ENCODE data around the gene PEAR1.

PEAR1 gene

GRCh38 chr1:156905651-156906050, 12.1 kb downstream of the PEAR1 start:
- Histone ChIP-seq H3K27me3 (ENCODE audit: control insufficient read depth, insufficient read depth, low read length) (no peaks in the 10 kb centered on the region), H3K9ac (no peak overlapping the region), H3K36me3 (ENCODE audit: control insufficient read depth, insufficient read depth, low read length) (no peaks in the 10 kb centered on the region)

DNA sequence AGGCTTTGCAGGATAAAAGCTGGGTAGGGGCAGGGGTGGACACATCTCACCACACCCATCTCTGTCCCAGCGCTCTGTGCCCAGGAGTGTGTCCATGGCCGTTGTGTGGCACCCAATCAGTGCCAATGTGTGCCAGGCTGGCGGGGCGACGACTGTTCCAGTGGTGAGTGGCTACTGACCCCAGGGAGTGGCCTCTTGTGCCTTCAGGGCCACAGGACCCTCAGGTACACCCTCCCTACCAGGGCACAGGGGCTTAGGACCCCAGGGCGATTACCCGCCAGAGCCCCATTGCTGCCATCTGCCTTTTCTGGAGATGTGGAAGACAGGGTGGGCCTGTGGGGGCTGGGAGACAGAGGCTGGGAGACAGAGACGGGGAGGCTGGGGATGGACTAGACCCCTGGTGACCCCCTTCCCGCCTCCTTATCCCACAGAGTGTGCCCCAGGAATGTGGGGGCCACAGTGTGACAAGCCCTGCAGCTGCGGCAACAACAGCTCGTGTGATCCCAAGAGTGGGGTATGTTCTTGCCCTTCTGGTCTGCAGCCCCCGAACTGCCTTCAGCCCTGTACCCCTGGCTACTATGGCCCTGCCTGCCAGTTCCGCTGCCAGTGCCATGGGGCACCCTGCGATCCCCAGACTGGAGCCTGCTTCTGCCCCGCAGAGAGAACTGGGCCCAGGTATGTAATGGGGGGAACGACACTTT, 12.8 kb downstream of the PEAR1 start:
- Histone ChIP-seq H2AFZ (no peak overlapping the region), H3K36me3 (ENCODE audit: control insufficient read depth, insufficient read depth, low read length) (no peaks in the 10 kb centered on the region), H3K27ac (no peak overlapping the region), H3K9ac (no peak overlapping the region), H3K9me3 (ENCODE audit: control insufficient read depth, low read length) (no peaks in the 10 kb centered on the region), H3K4me2 (ENCODE audit: low read length) (no peak overlapping the region), H3K79me2 (no peaks in the 10 kb centered on the region), H3K4me1 (no peaks in the 10 kb centered on the region), H3K4me3 (ENCODE audit: low read depth, low read length) (no peak overlapping the region), H3K27me3 (ENCODE audit: control insufficient read depth, insufficient read depth, low read length) (no peaks in the 10 kb centered on the region)
- TF ChIP-seq, protein P1, sequence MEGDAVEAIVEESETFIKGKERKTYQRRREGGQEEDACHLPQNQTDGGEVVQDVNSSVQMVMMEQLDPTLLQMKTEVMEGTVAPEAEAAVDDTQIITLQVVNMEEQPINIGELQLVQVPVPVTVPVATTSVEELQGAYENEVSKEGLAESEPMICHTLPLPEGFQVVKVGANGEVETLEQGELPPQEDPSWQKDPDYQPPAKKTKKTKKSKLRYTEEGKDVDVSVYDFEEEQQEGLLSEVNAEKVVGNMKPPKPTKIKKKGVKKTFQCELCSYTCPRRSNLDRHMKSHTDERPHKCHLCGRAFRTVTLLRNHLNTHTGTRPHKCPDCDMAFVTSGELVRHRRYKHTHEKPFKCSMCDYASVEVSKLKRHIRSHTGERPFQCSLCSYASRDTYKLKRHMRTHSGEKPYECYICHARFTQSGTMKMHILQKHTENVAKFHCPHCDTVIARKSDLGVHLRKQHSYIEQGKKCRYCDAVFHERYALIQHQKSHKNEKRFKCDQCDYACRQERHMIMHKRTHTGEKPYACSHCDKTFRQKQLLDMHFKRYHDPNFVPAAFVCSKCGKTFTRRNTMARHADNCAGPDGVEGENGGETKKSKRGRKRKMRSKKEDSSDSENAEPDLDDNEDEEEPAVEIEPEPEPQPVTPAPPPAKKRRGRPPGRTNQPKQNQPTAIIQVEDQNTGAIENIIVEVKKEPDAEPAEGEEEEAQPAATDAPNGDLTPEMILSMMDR (IDR thresholded peaks at IDR 0.05), result no peak

More at GRCh38 chr1:156905651-156906050, 12.1 kb downstream of the PEAR1 start:
- no peak overlapping the region for H3K27ac ChIP-seq
- H3K4me2 ChIP-seq (ENCODE audit: low read length), result no peak overlapping the region
- H3K79me2 ChIP-seq, result no peaks in the 10 kb centered on the region
- no peaks in the 10 kb centered on the region for H3K4me1 ChIP-seq
- H3K9me3 ChIP-seq (ENCODE audit: control insufficient read depth, low read length), result no peaks in the 10 kb centered on the region
- TF ChIP-seq, protein P1 (IDR thresholded peaks at IDR 0.05), result no peak
- no peak overlapping the region for H2AFZ ChIP-seq
- H3K4me3 ChIP-seq (ENCODE audit: low read depth, low read length), result no peak overlapping the region

DNA sequence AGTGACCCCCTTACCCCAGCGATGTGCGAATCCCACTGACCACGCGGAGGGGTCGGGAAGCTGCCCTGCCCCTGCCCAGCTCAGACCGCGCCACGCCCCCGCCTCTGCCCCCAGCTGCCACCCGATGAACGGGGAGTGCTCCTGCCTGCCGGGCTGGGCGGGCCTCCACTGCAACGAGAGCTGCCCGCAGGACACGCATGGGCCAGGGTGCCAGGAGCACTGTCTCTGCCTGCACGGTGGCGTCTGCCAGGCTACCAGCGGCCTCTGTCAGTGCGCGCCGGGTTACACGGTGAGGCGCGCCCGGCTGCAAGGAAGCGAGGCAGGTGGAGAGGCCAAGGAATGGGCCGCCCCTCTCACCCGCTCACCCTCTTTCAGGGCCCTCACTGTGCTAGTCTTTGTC, 15.0 kb downstream of the PEAR1 start:
- Histone ChIP-seq H3K27ac (no peak overlapping the region), H3K4me1 (no peaks in the 10 kb centered on the region), H3K36me3 (ENCODE audit: control insufficient read depth, insufficient read depth, low read length) (no peaks in the 10 kb centered on the region), H3K4me2 (ENCODE audit: low read length) (no peak overlapping the region), H3K9me3 (ENCODE audit: control insufficient read depth, low read length) (no peaks in the 10 kb centered on the region), H3K9ac (no peak overlapping the region), H3K4me3 (ENCODE audit: low read depth, low read length) (no peak overlapping the region), H3K27me3 (ENCODE audit: control insufficient read depth, insufficient read depth, low read length) (no peaks in the 10 kb centered on the region), H3K79me2 (no peaks in the 10 kb centered on the region), H2AFZ (no peak overlapping the region)
- TF ChIP-seq, protein P1 (IDR thresholded peaks at IDR 0.05), result no peak

DNA sequence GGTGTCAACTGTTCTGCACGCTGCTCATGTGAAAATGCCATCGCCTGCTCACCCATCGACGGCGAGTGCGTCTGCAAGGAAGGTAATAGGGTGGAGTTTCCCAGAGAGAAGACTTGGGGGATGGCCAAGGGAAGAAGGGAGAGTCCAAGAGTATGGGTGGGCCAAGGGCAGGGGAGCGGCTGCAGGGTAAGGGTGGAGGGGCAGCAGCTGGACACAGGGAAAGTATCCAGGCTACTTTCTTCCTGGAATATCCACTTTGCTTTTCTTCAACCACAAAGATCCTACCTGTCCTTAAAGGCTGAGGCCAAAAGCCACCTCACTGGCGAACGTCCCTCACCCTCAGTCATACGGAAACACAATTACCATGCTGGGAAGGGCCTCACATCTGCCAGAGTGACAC, 15.4 kb downstream of the PEAR1 start:
- TF ChIP-seq, protein P1 (IDR thresholded peaks at IDR 0.05), result no peak
- Histone ChIP-seq H3K4me2 (ENCODE audit: low read length) (no peak overlapping the region), H3K79me2 (no peaks in the 10 kb centered on the region), H3K9ac (no peak overlapping the region), H3K27me3 (ENCODE audit: control insufficient read depth, insufficient read depth, low read length) (no peaks in the 10 kb centered on the region), H3K27ac (no peak overlapping the region), H2AFZ (no peak overlapping the region), H3K4me1 (no peaks in the 10 kb centered on the region), H3K36me3 (ENCODE audit: control insufficient read depth, insufficient read depth, low read length) (no peaks in the 10 kb centered on the region), H3K4me3 (ENCODE audit: low read depth, low read length) (no peak overlapping the region), H3K9me3 (ENCODE audit: control insufficient read depth, low read length) (no peaks in the 10 kb centered on the region)

DNA sequence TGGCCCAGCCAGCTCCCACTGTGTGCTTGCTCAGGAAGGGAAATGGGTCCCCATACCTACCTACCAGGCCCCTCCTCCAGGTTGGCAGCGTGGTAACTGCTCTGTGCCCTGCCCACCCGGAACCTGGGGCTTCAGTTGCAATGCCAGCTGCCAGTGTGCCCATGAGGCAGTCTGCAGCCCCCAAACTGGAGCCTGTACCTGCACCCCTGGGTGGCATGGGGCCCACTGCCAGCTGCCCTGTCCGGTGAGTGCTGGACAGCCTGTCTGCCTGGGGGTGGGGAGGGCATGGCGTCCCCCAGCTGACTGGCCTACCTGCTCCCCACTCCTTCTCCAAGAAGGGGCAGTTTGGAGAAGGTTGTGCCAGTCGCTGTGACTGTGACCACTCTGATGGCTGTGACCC, 16.2 kb downstream of the PEAR1 start:
- H3K4me1 ChIP-seq, result no peaks in the 10 kb centered on the region

More for the DNA sequence above, 16.2 kb downstream of the PEAR1 start:
- no peaks in the 10 kb centered on the region for H3K9me3 ChIP-seq (ENCODE audit: control insufficient read depth, low read length)
- no peaks in the 10 kb centered on the region for H3K36me3 ChIP-seq (ENCODE audit: control insufficient read depth, insufficient read depth, low read length)
- no peak overlapping the region for H2AFZ ChIP-seq
- TF ChIP-seq, protein P1 (IDR thresholded peaks at IDR 0.05), result no peak
- H3K27ac ChIP-seq, result no peak overlapping the region
- no peaks in the 10 kb centered on the region for H3K79me2 ChIP-seq
- no peak overlapping the region for H3K4me3 ChIP-seq (ENCODE audit: low read depth, low read length)
- H3K9ac ChIP-seq, result no peak overlapping the region
- H3K4me2 ChIP-seq (ENCODE audit: low read length), result no peak overlapping the region
- H3K27me3 ChIP-seq (ENCODE audit: control insufficient read depth, insufficient read depth, low read length), result no peaks in the 10 kb centered on the region

Measured in parathyroid adenoma (tissue), 2 donors.